GM21723 (cell line): ENCODE measurements around the gene FNTB.

Source experiments
- ATAC-seq: cut with Tn5 transposase; IDR thresholded peaks from one replicate; pipeline ENCODE4 v1.9.1; 2021; ENCODE audit warnings: mild to moderate bottlenecking, moderate library complexity; ENCODE audit not compliant: unreplicated experiment

FNTB gene

GRCh38 chr14:65044596-65044959 is 57.9 kb downstream of the FNTB start:
- ATAC-seq: no peak

- ATAC-seq: no peak
Measured at GRCh38 chr14:65045006-65045405, 58.3 kb downstream of the FNTB start.

GRCh38 chr14:65045709-65046108 is 59.0 kb downstream of the FNTB start:
- ATAC-seq: no peak

GRCh38 chr14:65052832-65053231 is 66.1 kb downstream of the FNTB start:
- ATAC-seq: no peak

GRCh38 chr14:65053466-65053865 is 66.8 kb downstream of the FNTB start:
- ATAC-seq: no peak

GRCh38 chr14:65054471-65055085 is 67.9 kb downstream of the FNTB start:
- ATAC-seq: no peak

- no peak for ATAC-seq
Measured at GRCh38 chr14:65057695-65058094, 71.0 kb downstream of the FNTB start.

- no peak for ATAC-seq
Measured at GRCh38 chr14:65062096-65063075, 75.7 kb downstream of the FNTB start.

- no peak for ATAC-seq
Measured at GRCh38 chr14:65065719-65066118, 79.0 kb downstream of the FNTB start.

- no peak for ATAC-seq
Measured at GRCh38 chr14:65069874-65070413, 83.2 kb downstream of the FNTB start.

GRCh38 chr14:65070471-65070976 is 83.8 kb downstream of the FNTB start:
- ATAC-seq: no peak

GRCh38 chr14:65071544-65071943 is 84.8 kb downstream of the FNTB start:
- ATAC-seq: no peak

- no peak for ATAC-seq
Measured at GRCh38 chr14:65072256-65072655, 85.6 kb downstream of the FNTB start.

GRCh38 chr14:65072937-65073336 is 86.2 kb downstream of the FNTB start:
- ATAC-seq: no peak

GRCh38 chr14:65073605-65074201 is 87.0 kb downstream of the FNTB start:
- ATAC-seq: no peak

- no peak for ATAC-seq
Measured at GRCh38 chr14:65074449-65075150, 87.9 kb downstream of the FNTB start.

GRCh38 chr14:65075628-65076325 is 89.1 kb downstream of the FNTB start:
- no peak for ATAC-seq

GRCh38 chr14:65077318-65077717 is 90.6 kb downstream of the FNTB start:
- no peak for ATAC-seq

- no peak for ATAC-seq
Measured at GRCh38 chr14:65079201-65079600, 92.5 kb downstream of the FNTB start.

GRCh38 chr14:65079768-65080167 is 93.1 kb downstream of the FNTB start:
- ATAC-seq: no peak
